Smooth muscle cell of the brain vasculature (primary cell): ENCODE measurements around the gene PROKR1.

Experiments
- DNase-seq: peaks from one replicate; pipeline ENCODE4 v3.0.0-alpha.2; 2012; ENCODE audit warnings: low read depth, low spot score

The PROKR1 gene

DNA sequence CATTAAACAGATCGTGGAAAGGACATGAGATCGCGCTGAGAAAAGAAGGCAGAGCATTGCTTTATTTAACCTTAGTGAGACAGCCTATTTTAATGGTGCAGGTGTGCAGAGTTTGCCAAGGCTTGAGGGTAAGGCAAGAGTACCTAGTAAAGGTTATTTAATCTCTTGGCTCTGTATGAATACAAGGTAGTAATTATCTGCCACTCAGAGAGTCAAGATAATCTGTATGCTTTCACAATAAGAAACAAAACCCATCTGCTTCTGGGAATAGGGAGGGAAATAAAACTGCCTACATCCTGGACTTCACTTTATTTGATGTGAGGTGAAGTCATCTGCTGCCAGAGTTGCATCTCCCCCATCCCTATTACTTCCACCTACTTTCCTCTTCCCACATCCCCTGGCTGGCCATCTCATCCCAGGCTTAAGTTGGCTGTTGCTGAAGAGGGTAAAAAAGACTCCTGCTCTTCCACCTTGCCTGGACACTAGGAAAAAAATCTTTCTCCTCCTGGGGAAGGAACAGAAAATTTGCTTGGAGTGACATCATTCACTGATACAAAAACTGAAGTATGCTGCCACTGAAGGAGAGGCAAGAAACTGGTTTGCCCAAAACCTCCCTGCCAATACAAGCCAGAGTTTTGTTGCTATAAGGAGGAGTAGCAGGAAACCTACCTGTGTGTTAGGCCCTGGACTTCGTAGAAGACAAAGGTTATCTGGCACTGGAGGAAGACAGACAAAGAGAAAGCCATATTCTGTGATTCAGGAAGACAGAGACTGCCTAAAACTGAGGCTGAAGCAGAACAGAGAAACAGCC is 55.4 kb downstream of the PROKR1 start:
- DNase-seq = no peak

GRCh38 chr2:68700560-68700959 is 57.2 kb downstream of the PROKR1 start:
- DNase-seq = no peak

GRCh38 chr2:68706637-68707036 is 63.3 kb downstream of the PROKR1 start:
- no peak for DNase-seq
